Transverse colon (tissue), 4 donors: ENCODE measurements around the gene TMCO6. TPM values are rescaled to one million over a fixed set of nuclear protein-coding genes. Genes with fewer than 3 reads are reported as not detected.
"Not testable (repeated sequence)": the region's sequence is repeated elsewhere in the genome, so short reads cannot be mapped to it uniquely, and the experiment has no call there.

ENCODE experiments used
- DNase-seq: peaks from one replicate; pipeline ENCODE4 v3.0.0-alpha.2; 2019
- H3K27ac ChIP-seq, 4 donors: fragments of 200-600 bp; sonication (generic); 2 replicates each; pipeline ENCODE4 v1.5.1; 2016 to 2018; ENCODE audit warnings: inconsistent platforms in 4 of 4
- H3K27me3 ChIP-seq: fragments of 200-600 bp; sonication (generic); 2 replicates; pipeline ENCODE4 v1.5.1; 2017; ENCODE audit warnings: inconsistent platforms
- H3K36me3 ChIP-seq, 4 donors: fragments of 200-600 bp; sonication (generic); 2 replicates each; pipeline ENCODE4 v1.5.1; 2017 to 2019; ENCODE audit warnings: inconsistent platforms in 4 of 4
- H3K4me1 ChIP-seq, 4 donors: fragments of 200-600 bp; sonication (generic); 2 replicates each; pipeline ENCODE4 v1.5.1; 2017 to 2020; ENCODE audit warnings: inconsistent platforms in 4 of 4
- H3K4me3 ChIP-seq, 4 donors: fragments of 200-600 bp; sonication (generic); 1 replicate in 1 of 4; 2 replicates in 3 of 4; pipeline versions ENCODE4 v1.5.1 to v1.6.1; 2017 to 2019; ENCODE audit warnings: inconsistent platforms in 4 of 4
- H3K9me3 ChIP-seq, 2 donors: fragments of 200-600 bp; sonication (generic); 2 replicates each; pipeline ENCODE4 v1.5.1; 2017 to 2019; ENCODE audit warnings: inconsistent platforms in 2 of 2
- CTCF ChIP-seq, 5 experiments: fragments of 200-600 bp in 3 of 5; fragments of 450-650 bp in 2 of 5; sonication (generic) in 3 of 5; IDR thresholded peaks; 1 replicate in 2 of 5; 2 replicates in 3 of 5; pipeline ENCODE4 v1.5.1; 2016 to 2017; ENCODE audit warnings: antibody characterized with exemption in 5 of 5, inconsistent platforms in 3 of 5, mild to moderate bottlenecking in 2 of 5, moderate library complexity in 1 of 5
- EP300 ChIP-seq: sonication (generic); formaldehyde crosslinking; IDR thresholded peaks from one replicate; pipeline ENCODE4 v1.6.1; 2017; ENCODE audit warnings: antibody characterized with exemption, low read depth
- POLR2A ChIP-seq: fragments of 450-650 bp; IDR thresholded peaks from one replicate; pipeline ENCODE4 v1.6.1; 2016; ENCODE audit warnings: antibody characterized with exemption, mild to moderate bottlenecking, moderate library complexity
- POLR2AphosphoS5 ChIP-seq, 3 donors: sonication (generic); formaldehyde crosslinking; IDR thresholded peaks; one replicate each; pipeline ENCODE4 v1.6.1; 2016; ENCODE audit warnings: antibody characterized with exemption in 3 of 3
- WGBS, 2 donors: methylation state at CpG; one replicate each; pipeline ENCODE4 v1.1.5; 2018; ENCODE audit warnings: low coverage in 1 of 2; 5-methylcytosine and 5-hydroxymethylcytosine counted together
- in situ Hi-C, 4 donors: fragments of 200-750 bp; cut with MboI; loops; one replicate each; pipeline versions ENCODE4 v1.15.0 to v1.15.1; 2017; ENCODE audit warnings: low sequenced_read_pairs in 3 of 4, low pct_ligation_motif_present in 1 of 4, low pct_unique_long_range_greater_than_20kb in 1 of 4
- intact Hi-C: fragments of 100-400 bp; cut with DNase I; formaldehyde crosslinking; loops from one replicate; pipeline ENCODE4 v1.15.1; 2023; ENCODE audit warnings: low total_unique reads
- total RNA-seq, 4 donors: library from RNA; depleted of rRNA; stranded (reverse); fragments of >200 nt; gene quantifications; one replicate each; pipeline ENCODE4 v1.1.0, GENCODE V29; 2016

Gene TMCO6
- total RNA-seq = 10 to 100 TPM in 3 of 4 donors, under 1 TPM in 1; 0.75 to 99.2 (median 40.2) TPM

DNA sequence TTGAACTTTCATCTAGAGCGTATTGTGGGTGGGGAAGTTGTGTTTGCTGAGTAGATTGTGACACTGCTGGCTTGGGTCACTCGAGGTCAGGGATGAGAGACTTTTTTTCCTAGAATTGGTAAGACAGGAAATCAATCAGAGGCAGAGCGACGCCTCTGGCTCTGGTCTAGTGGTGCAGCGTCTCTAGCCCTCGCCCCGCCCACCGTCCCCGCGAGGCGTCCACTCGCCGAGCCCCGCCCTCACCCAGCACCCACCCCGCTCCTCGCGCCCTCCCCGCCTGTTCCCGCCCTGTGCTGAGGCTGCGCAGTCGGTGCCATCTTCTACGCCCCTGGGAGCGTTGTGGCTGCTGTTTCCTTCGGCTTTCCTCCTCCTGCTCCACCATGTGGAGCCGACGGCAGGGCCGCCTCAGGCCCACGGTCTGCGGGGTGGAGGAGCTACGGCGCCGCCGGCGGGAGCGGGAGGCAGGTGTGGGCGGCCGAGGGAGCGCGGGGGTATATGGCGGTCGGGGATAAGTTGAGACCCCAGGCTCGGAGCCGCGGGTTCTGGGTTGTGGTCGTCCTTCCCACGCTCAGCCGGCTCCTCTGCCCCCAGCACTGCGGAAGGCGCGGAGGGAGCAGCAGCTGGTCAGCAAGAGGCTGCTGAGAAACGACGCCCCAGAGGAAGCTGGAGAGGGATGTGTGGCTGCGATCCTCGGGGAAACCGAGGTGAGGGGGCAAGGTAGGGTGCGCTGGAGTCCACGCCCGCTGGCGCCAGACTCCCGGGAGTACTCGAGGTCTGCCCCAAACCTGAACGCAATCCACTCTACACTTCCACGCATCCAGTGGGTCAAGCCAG lies at the start of gene TMCO6:
Gene TMCO6, plus strand, starts transcription at position 304 of the 834 bp plus-strand sequence. Its CDS starts 77 bp downstream, at position 381.
- Histone ChIP-seq H3K9me3 (no peaks in the 10 kb centered on the region), H3K27ac (peak within 1 kb of the TSS; percentile 90 to 97 (median 92)), H3K27me3 (no peaks in the 10 kb centered on the region), H3K4me1 (peaks cover 0 to 20% (median 14%) of the 10 kb centered on the region in 4 donors), H3K36me3 (no peaks in the 10 kb centered on the region), H3K4me3 (peak within 1 kb of the TSS; percentile 62 to 95 (median 65))
- TF ChIP-seq POLR2A (peak; percentile 75), EP300 (no peak), POLR2AphosphoS5 (IDR thresholded peaks at IDR 0.05) (peak; percentile 76 to 91 (median 82)), CTCF (IDR thresholded peaks at IDR 0.05) (peak; percentile 59 to 83 (median 70))
- 0% methylated on average over 50 of the region's 63 CpGs; no CpG with 5 or more reads in 1 of the 2 donors for WGBS, 2 donors
- in situ Hi-C loops (loop anchor here in 3 of 4 donors (10.0 kb wide), 2 partner anchors 65 to 75 kb away; partner anchors contain the start of genes APBB3 (in 2 of the 3) and SLC35A4 (in 2 of the 3)), intact Hi-C loops (loop anchor here (5.0 to 10.0 kb wide), 2 partner anchors 72 to 235 kb away; partner anchors contain the start of gene ANKHD1)
- peak; percentile 99 for DNase-seq

DNA sequence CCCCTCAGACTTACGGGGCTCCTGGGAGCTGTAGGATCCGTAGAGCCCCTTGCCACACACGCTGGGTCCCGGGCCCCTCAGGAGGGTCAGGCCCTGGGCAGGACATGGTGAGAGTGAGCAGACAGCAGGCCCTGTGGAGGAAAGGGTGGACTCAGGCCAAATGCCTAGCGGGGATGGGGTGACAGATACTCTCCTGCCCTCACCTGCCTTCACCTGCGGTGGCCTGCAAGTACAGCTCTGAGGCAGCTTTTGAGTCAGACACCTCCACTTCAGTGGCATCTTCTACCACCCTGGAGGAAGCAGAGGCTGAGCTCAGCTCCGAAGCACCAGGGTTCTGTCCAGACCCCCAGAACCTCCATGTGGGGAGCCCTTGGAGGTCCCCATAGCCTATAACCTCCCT lies 48.4 kb upstream of the TMCO6 start:
- Histone ChIP-seq H3K27me3 (no peaks in the 10 kb centered on the region), H3K4me1 (peaks cover 0 to 24% (median 0%) of the 10 kb centered on the region in 4 donors), H3K4me3 (no peak overlapping the region), H3K27ac (no peak overlapping the region), H3K9me3 (no peaks in the 10 kb centered on the region), H3K36me3 (no peaks in the 10 kb centered on the region)
- DNase-seq = no peak
- 89% methylated on average over 6 of the region's 7 CpGs; no CpG with 5 or more reads in 1 of the 2 donors for WGBS, 2 donors
- TF ChIP-seq POLR2AphosphoS5 (IDR thresholded peaks at IDR 0.05) (no peak), EP300 (no peak), CTCF (IDR thresholded peaks at IDR 0.05) (no peak), POLR2A (no peak)
- in situ Hi-C loops (no loop called here), intact Hi-C loops (no loop called here)

DNA sequence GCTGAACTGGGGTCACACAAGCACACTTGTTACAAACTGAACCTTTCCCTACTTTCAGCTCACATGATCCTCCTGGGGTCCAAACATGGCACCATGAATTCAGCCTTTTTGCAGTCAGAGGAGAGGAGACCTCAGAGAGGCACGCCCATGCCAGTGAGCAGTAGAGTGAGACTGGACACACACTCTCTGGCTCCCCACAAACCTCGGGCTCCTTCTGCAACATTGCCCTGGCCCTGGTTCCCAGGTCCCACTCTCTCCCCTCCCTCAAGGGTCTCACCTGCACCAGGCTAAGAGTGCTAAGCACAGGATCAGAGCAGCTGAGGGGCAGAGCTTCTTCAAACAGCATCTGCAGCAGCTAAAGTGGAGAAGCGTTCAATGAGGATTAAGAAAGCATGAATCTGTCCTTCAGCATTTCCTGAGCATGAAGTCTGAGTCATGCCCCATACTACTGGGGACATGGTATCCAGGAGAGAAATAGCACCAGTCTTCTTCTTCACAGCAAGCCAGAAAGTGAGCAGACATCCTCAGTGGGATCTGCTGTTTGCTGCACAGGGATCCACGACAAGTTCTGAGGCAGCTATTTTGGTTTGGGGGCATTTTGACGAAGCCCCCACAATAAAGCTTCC lies 47.4 kb upstream of the TMCO6 start:
- no peak for TF ChIP-seq POLR2A
- no peak for TF ChIP-seq CTCF (IDR thresholded peaks at IDR 0.05)
- no peak for TF ChIP-seq POLR2AphosphoS5 (IDR thresholded peaks at IDR 0.05)
- TF ChIP-seq EP300 = no peak
- no peaks in the 10 kb centered on the region for H3K36me3 ChIP-seq
- H3K4me1 ChIP-seq = peaks cover 0 to 24% (median 0%) of the 10 kb centered on the region in 4 donors
- no peaks in the 10 kb centered on the region for H3K27me3 ChIP-seq
- WGBS, 2 donors = 70 to 80% methylated on average over 2 to 5 of the region's 5 CpGs
- intact Hi-C loops (no loop called here), in situ Hi-C loops (no loop called here)
- no peak for DNase-seq
- H3K27ac ChIP-seq = no peak overlapping the region
- H3K4me3 ChIP-seq = no peak overlapping the region
- H3K9me3 ChIP-seq = no peaks in the 10 kb centered on the region

DNA sequence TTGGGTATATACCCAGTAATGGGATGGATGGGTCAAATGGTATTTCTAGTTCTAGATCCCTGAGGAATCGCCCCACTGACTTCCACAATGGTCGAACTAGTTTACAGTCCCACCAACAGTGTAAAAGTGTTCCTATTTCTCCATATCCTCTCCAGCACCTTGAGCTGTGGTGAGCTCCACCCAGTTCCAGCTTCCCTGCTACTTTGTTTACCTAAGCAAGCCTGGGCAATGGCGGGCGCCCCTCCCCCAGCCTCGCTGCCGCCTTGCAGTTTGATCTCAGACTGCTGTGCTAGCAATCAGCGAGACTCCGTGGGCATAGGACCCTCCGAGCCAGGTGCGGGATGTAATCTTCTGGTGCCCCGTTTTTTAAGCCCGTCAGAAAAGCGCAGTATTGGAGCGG lies 46.2 kb upstream of the TMCO6 start:
- intact Hi-C loops, DNase-seq, H3K4me3 ChIP-seq, in situ Hi-C loops, H3K36me3 ChIP-seq, H3K27ac ChIP-seq, H3K9me3 ChIP-seq, H3K27me3 ChIP-seq: not testable (repeated sequence)
- H3K4me1 ChIP-seq = peaks cover 0 to 24% (median 0%) of the 10 kb centered on the region in 4 donors
- 65% methylated on average over 12 of the region's 14 CpGs; no CpG with 5 or more reads in 1 of the 2 donors for WGBS, 2 donors
